Neuronal stem cell (in vitro differentiated cells): ENCODE data around the gene GPR39.

Experiments
- DNase-seq: peaks from one replicate; pipeline ENCODE4 v3.0.0-alpha.2; 2013; ENCODE audit warnings: low spot score
- H2AFZ ChIP-seq: one replicate; pipeline ENCODE4 v1.6.1; 2013; ENCODE audit warnings: mild to moderate bottlenecking, low read length, inconsistent platforms
- H2AK5ac ChIP-seq: 2 replicates; pipeline ENCODE4 v1.6.1; 2013; ENCODE audit warnings: low read depth, mild to moderate bottlenecking, inconsistent platforms, low read length, moderate library complexity, mixed read lengths
- H2BK120ac ChIP-seq: 2 replicates; pipeline ENCODE4 v1.6.1; 2013; ENCODE audit warnings: low read depth, mild to moderate bottlenecking, inconsistent platforms, low read length, moderate library complexity, mixed read lengths
- H2BK12ac ChIP-seq: one replicate; pipeline ENCODE4 v1.6.1; 2013; ENCODE audit warnings: low read length, inconsistent platforms
- H2BK15ac ChIP-seq: 2 replicates; pipeline ENCODE4 v1.6.1; 2013; ENCODE audit warnings: mild to moderate bottlenecking, low read length, inconsistent platforms, mixed read lengths
- H2BK5ac ChIP-seq: one replicate; pipeline ENCODE4 v1.6.1; 2013; ENCODE audit warnings: inconsistent platforms, mild to moderate bottlenecking, low read length, moderate library complexity
- H3K14ac ChIP-seq: one replicate; pipeline ENCODE4 v1.6.1; 2013; ENCODE audit warnings: low read length, inconsistent platforms
- H3K18ac ChIP-seq: 2 replicates; pipeline ENCODE4 v1.6.1; 2013; ENCODE audit warnings: low read length, inconsistent platforms
- H3K23ac ChIP-seq: 2 replicates; pipeline ENCODE4 v1.6.1; 2013; ENCODE audit warnings: low read depth, mild to moderate bottlenecking, mixed read lengths, low read length, inconsistent platforms; ENCODE audit not compliant: poor library complexity
- H3K27ac ChIP-seq: replicated peaks from 3 replicates; pipeline ENCODE4 v1.5.1; 2013; ENCODE audit warnings: low read length, inconsistent platforms
- H3K27me3 ChIP-seq, 3 experiments: 2 replicates each; pipeline ENCODE4 v1.6.1; 2013; ENCODE audit warnings: low read length in 3 of 3, mild to moderate bottlenecking in 2 of 3, inconsistent platforms in 1 of 3, low read depth in 1 of 3, mixed read lengths in 1 of 3, moderate library complexity in 1 of 3; ENCODE audit not compliant: control insufficient read depth in 3 of 3, insufficient read depth in 3 of 3
- H3K36me3 ChIP-seq, 2 donors: replicated peaks in 1 of 2; 2 replicates each; pipeline ENCODE4 v1.6.1; 2013; ENCODE audit warnings: low read length in 2 of 2; ENCODE audit not compliant: control insufficient read depth in 2 of 2, insufficient read depth in 2 of 2
- H3K4ac ChIP-seq: 2 replicates; pipeline ENCODE4 v1.6.1; 2013; ENCODE audit warnings: inconsistent platforms, mild to moderate bottlenecking, low read length, moderate library complexity
- H3K4me1 ChIP-seq, 2 donors: 1 replicate in 1 of 2; 2 replicates in 1 of 2; pipeline ENCODE4 v1.6.1; 2013; ENCODE audit warnings: low read length in 2 of 2, low read depth in 1 of 2; ENCODE audit not compliant: control insufficient read depth in 2 of 2, insufficient read depth in 1 of 2
- H3K4me2 ChIP-seq: one replicate; pipeline ENCODE4 v1.6.1; 2013; ENCODE audit warnings: mild to moderate bottlenecking, low read length, inconsistent platforms; ENCODE audit not compliant: insufficient read depth, poor library complexity, severe bottlenecking
- H3K4me3 ChIP-seq, 2 donors: 2 replicates each; pipeline ENCODE4 v1.5.1; 2013; ENCODE audit warnings: low read length in 2 of 2, mild to moderate bottlenecking in 2 of 2, inconsistent platforms in 1 of 2, moderate library complexity in 1 of 2
- H3K79me1 ChIP-seq: one replicate; pipeline ENCODE4 v1.6.1; 2013; ENCODE audit warnings: low read depth, mild to moderate bottlenecking, inconsistent platforms, low read length, moderate library complexity
- H3K9ac ChIP-seq: one replicate; pipeline ENCODE4 v1.6.1; 2013; ENCODE audit warnings: mild to moderate bottlenecking, low read depth, low read length, inconsistent platforms; ENCODE audit not compliant: poor library complexity
- H3K9me3 ChIP-seq, 2 donors: replicated peaks in 1 of 2; 2 replicates each; pipeline versions ENCODE3 to v1.6.1; 2013; ENCODE audit warnings: low read length in 2 of 2, mild to moderate bottlenecking in 2 of 2, inconsistent platforms in 1 of 2, low read depth in 1 of 2, mixed read lengths in 1 of 2, moderate library complexity in 1 of 2; ENCODE audit not compliant: control insufficient read depth in 2 of 2, insufficient read depth in 1 of 2
- H4K8ac ChIP-seq: one replicate; pipeline ENCODE4 v1.6.1; 2013; ENCODE audit warnings: low read depth, mild to moderate bottlenecking, inconsistent platforms, low read length, moderate library complexity
- H4K91ac ChIP-seq: one replicate; pipeline ENCODE4 v1.6.1; 2013; ENCODE audit warnings: low read length, low read depth, mild to moderate bottlenecking, inconsistent platforms; ENCODE audit not compliant: poor library complexity
- WGBS, 2 donors: extraction: QIAGEN DNeasy Blood & Tissue Kit; methylation state at CpG; one replicate each; pipeline ENCODE4 v1.1.7; 2013; ENCODE audit warnings: missing lambda C conversion rate in 2 of 2, mixed read lengths in 1 of 2; ENCODE audit not compliant: insufficient read length in 2 of 2, insufficient replicate concordance in 1 of 2; ENCODE audit errors: extremely low coverage in 2 of 2; 5-methylcytosine and 5-hydroxymethylcytosine counted together

The GPR39 gene

DNA sequence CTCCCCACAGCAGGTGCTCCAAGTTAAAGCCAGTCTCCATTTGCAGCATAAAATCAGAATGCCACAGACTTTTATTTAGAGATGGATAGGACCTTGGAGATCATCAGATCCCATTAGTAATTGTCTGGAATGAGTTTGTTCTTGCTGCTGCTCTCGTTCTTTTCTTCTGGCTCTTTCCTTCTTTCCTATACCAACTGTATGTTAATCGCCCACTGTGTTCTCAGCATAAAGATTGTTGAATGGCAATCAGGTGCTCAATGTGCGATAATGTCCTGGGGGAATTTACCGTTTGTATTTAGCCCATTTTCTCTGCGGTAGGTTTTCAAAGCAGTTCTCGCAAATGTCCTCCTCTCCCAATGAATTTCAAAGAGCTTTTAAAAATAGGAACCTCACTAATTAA is 3.3 kb downstream of the GPR39 start:
- Histone ChIP-seq H3K23ac (no peak overlapping the region), H3K18ac (no peak overlapping the region), H3K9ac (no peak overlapping the region), H3K4me1 (peaks cover 0 to 11% of the 10 kb centered on the region in 2 donors), H2BK5ac (no peak overlapping the region), H2BK12ac (no peak overlapping the region), H2AK5ac (no peak overlapping the region), H4K8ac (no peak overlapping the region), H3K27ac (no peak overlapping the region), H3K4me3 (no peak overlapping the region), H2BK120ac (no peak overlapping the region), H3K79me1 (no peaks in the 10 kb centered on the region), H2AFZ (no peak overlapping the region), H3K27me3 (peaks cover 0 to 49% (median 5%) of the 10 kb centered on the region in 3 experiments), H4K91ac (no peak overlapping the region), H3K4me2 (no peak overlapping the region), H2BK15ac (no peak overlapping the region), H3K4ac (no peak overlapping the region), H3K14ac (no peak overlapping the region), H3K36me3 (no peaks in the 10 kb centered on the region), H3K9me3 (peaks cover 2 to 4% of the 10 kb centered on the region in 2 donors)
- DNase-seq = no peak
- no CpG with 5 or more reads among the region's 6 CpGs for WGBS, 2 donors

DNA sequence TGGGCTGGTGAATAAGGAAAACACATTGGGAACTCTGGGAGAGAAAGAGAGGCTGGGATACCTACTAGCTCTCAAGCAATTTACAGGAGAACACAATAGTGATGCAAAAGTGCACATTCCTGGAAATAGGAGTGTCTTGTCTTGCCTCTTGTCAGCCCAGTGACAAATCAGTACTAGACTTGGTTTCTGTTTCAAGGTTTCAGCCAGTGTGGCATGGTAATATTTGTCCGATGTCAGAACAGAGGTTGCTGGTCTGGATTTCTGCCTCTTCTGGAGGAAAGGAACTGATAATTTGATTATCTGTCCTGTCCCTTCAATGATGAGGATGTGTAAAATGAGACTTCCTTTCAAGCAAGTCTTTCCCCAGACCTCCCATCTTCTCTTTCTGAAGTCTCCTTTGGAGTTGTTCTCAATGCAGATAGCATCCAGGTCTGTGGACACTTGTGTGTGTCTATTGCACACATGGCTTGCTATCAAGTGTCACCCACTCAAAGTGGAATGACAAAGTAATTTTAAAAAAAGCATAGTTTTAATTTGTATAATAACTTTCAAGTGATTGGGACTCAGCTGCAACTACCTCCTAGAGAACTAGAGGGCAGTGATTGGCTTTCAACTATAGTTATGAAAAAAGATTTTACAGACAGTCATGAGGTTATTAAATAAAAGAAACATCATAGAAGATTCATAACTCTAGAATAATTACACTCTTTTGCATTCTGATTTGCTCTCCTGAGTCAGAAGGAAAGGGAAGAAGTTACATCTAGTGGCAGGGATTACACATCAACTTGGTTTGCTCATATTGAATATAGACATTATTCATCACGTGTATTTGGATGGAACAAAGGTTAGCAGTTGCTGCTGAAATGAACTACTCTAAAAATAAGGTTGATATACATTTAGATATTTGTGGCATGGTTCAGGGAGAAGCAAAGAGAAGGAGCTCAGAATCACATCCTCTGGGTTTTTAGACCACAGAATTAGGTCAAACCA is 4.5 kb downstream of the GPR39 start:
- no CpG with 5 or more reads among the region's 2 CpGs for WGBS, 2 donors
- Histone ChIP-seq H3K14ac (no peak overlapping the region), H3K36me3 (no peaks in the 10 kb centered on the region), H3K9me3 (peaks cover 2 to 4% of the 10 kb centered on the region in 2 donors), H2BK5ac (no peak overlapping the region), H3K4me2 (no peak overlapping the region), H3K18ac (no peak overlapping the region), H3K4me1 (peaks cover 0 to 8% of the 10 kb centered on the region in 2 donors), H3K79me1 (no peaks in the 10 kb centered on the region), H2BK15ac (no peak overlapping the region), H3K23ac (no peak overlapping the region), H2AFZ (no peak overlapping the region), H4K8ac (no peak overlapping the region), H2AK5ac (no peak overlapping the region), H3K4ac (no peak overlapping the region), H3K9ac (no peak overlapping the region), H3K4me3 (no peak overlapping the region), H3K27ac (no peak overlapping the region), H3K27me3 (peaks cover 0 to 37% (median 0%) of the 10 kb centered on the region in 3 experiments), H2BK12ac (no peak overlapping the region), H2BK120ac (no peak overlapping the region), H4K91ac (no peak overlapping the region)
- DNase-seq = no peak

DNA sequence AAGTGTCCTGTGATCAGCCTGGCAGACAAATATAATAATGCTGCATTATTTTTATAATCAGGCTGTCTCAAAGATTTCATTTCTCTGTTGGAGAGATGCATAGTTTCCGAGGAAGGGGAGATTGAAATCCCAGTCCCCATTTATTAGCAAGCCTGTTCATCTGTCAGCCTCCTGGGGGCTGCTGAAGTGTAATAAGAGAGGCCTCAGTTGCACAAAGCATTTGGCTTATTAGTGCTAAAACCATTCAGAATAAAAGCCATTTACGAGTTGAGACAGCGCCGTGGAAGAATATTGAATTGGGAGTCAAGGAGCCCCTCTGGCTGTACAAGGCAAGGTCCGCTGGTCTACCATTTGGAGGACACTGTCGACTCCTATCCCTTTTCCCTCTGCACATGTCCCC is 6.1 kb downstream of the GPR39 start:
- Histone ChIP-seq H3K4me1 (peaks cover 0 to 4% of the 10 kb centered on the region in 2 donors), H2BK5ac (no peak overlapping the region), H3K27ac (no peak overlapping the region), H3K27me3 (peaks cover 0 to 21% (median 0%) of the 10 kb centered on the region in 3 experiments), H3K4me2 (no peak overlapping the region), H3K79me1 (no peaks in the 10 kb centered on the region), H3K23ac (no peak overlapping the region), H2AK5ac (no peak overlapping the region), H3K36me3 (no peaks in the 10 kb centered on the region), H3K9me3 (no peaks in the 10 kb centered on the region), H2BK15ac (no peak overlapping the region), H4K8ac (no peak overlapping the region), H2AFZ (no peak overlapping the region), H2BK120ac (no peak overlapping the region), H4K91ac (no peak overlapping the region), H3K4me3 (no peak overlapping the region), H2BK12ac (no peak overlapping the region), H3K4ac (no peak overlapping the region), H3K9ac (no peak overlapping the region), H3K14ac (no peak overlapping the region), H3K18ac (no peak overlapping the region)
- no CpG with 5 or more reads among the region's 6 CpGs for WGBS, 2 donors
- DNase-seq = no peak

DNA sequence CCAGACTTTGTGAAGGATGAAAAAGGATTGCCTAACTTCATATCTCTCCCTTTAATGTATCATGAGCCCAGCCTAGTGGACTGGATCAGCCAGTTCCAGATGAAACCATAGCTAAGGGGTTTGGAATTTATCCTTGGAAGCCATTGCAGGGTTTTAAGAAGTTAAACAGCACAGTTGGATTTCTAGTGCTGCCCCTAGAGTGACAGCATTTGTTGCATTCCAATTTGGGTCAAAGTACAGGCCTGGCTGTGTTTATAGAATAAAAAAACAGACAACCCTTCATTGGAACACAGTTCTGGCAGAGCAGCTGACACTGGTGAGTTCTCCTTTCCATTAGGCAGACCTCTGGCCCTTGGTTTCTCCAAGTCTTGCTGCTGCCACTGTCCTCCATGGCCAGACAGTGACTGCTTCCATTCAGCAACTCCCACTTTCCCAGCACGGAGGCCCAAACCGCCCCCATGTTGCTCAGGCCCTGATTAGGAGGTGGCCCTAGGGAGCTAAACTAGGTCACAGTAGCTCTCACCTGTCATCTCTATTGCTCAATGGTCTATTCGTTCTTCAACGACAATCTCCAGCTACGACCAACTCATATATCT is 8.0 kb downstream of the GPR39 start:
- no peak overlapping the region for H4K8ac ChIP-seq
- no peak overlapping the region for H3K14ac ChIP-seq
- peaks cover 0 to 8% (median 0%) of the 10 kb centered on the region in 3 experiments for H3K27me3 ChIP-seq
- no peak overlapping the region for H2BK5ac ChIP-seq
- no peak overlapping the region for H3K4ac ChIP-seq
- H3K36me3 ChIP-seq = no peaks in the 10 kb centered on the region
- DNase-seq = no peak
- no peak overlapping the region for H3K27ac ChIP-seq
- H2BK120ac ChIP-seq = no peak overlapping the region
- H3K9me3 ChIP-seq = no peaks in the 10 kb centered on the region
- H3K9ac ChIP-seq = no peak overlapping the region
- no peak overlapping the region for H2BK15ac ChIP-seq
- H3K4me2 ChIP-seq = no peak overlapping the region
- peaks cover 0 to 4% of the 10 kb centered on the region in 2 donors for H3K4me1 ChIP-seq
- no CpG with 5 or more reads among the region's 5 CpGs for WGBS, 2 donors
- no peak overlapping the region for H3K4me3 ChIP-seq
- H2AK5ac ChIP-seq = no peak overlapping the region
- no peak overlapping the region for H2BK12ac ChIP-seq
- H4K91ac ChIP-seq = no peak overlapping the region
- peak overlapping the region; percentile 20 for H3K18ac ChIP-seq
- no peaks in the 10 kb centered on the region for H3K79me1 ChIP-seq
- no peak overlapping the region for H3K23ac ChIP-seq
- H2AFZ ChIP-seq = no peak overlapping the region
